T-cell (primary cell): ENCODE results near the gene SLC30A7. TPM values are rescaled to one million over a fixed set of nuclear protein-coding genes. Genes with fewer than 3 reads are reported as not detected.
"Not testable (repeated sequence)": the region's sequence is repeated elsewhere in the genome, so short reads cannot be mapped to it uniquely, and the experiment has no call there.

Source experiments
- ATAC-seq, 4 experiments: fragments of 200-7000 bp in 3 of 4; fragments of 150-1000 bp in 1 of 4; cut with Tn5 transposase; replicated peaks in 1 of 4; 1 replicate in 3 of 4; 2 replicates in 1 of 4; pipeline ENCODE4 v1.10.0; 2021; ENCODE audit warnings: moderate library complexity in 3 of 4, mild to moderate bottlenecking in 2 of 4, moderate number of reproducible peaks in 1 of 4
- CTCF ChIA-PET, 2 donors: fragments of 300-600 bp; sonication (Branson Sonifier 250); formaldehyde crosslinking; loops; one replicate each; lab custom pipeline; 2022; ENCODE audit warnings: antibody characterized with exemption in 2 of 2; lab: Charles Lee
- POLR2A ChIA-PET, 2 donors: fragments of 300-600 bp; sonication (Branson Sonifier 250); formaldehyde crosslinking; loops; one replicate each; lab custom pipeline; 2022; ENCODE audit warnings: antibody characterized with exemption in 2 of 2; lab: Charles Lee
- DNase-seq, 35 experiments: peaks; one replicate each; pipeline versions ENCODE4 v3.0.0 to v3.0.0-alpha.2; 2013 to 2023
- H3K27ac ChIP-seq: one replicate; pipeline ENCODE4 v1.5.1; 2013; ENCODE audit warnings: low read length
- H3K27me3 ChIP-seq, 2 experiments: replicated peaks in 1 of 2; 1 replicate in 1 of 2; 2 replicates in 1 of 2; pipeline versions ENCODE4 v1.6.1 to v1.7.0; 2013; ENCODE audit warnings: low read length in 1 of 2, mixed read lengths in 1 of 2; ENCODE audit not compliant: control insufficient read depth in 2 of 2, insufficient read depth in 2 of 2; ENCODE audit errors: extremely low read depth in 1 of 2
- H3K36me3 ChIP-seq, 2 donors: 1 replicate in 1 of 2; 2 replicates in 1 of 2; pipeline versions ENCODE4 v1.6.1 to v1.7.0; 2013; ENCODE audit warnings: low read length in 1 of 2; ENCODE audit not compliant: control insufficient read depth in 2 of 2, insufficient read depth in 1 of 2; ENCODE audit errors: extremely low read depth in 1 of 2
- H3K4me1 ChIP-seq, 2 experiments: 1 replicate in 1 of 2; 2 replicates in 1 of 2; pipeline versions ENCODE4 v1.6.1 to v1.7.0; 2013; ENCODE audit warnings: low read length in 2 of 2, mixed read lengths in 1 of 2; ENCODE audit not compliant: insufficient read depth in 2 of 2, control insufficient read depth in 1 of 2; ENCODE audit errors: extremely low read depth in 1 of 2
- H3K4me3 ChIP-seq, 2 donors: 1 replicate in 1 of 2; 2 replicates in 1 of 2; pipeline versions ENCODE4 v1.5.1 to v1.7.0; 2013; ENCODE audit warnings: mild to moderate bottlenecking in 2 of 2, low read length in 1 of 2, moderate library complexity in 1 of 2; ENCODE audit not compliant: control insufficient read depth in 1 of 2; ENCODE audit errors: extremely low read depth in 1 of 2
- H3K9me3 ChIP-seq: 2 replicates; pipeline ENCODE4 v1.7.0; 2013
- H3K27ac Mint-ChIP-seq, 2 donors: one replicate each; pipeline ENCODE4 v1.8.0; 2020 to 2021; ENCODE audit warnings: mild to moderate bottlenecking in 2 of 2, mixed read lengths in 2 of 2
- H3K27me3 Mint-ChIP-seq, 2 donors: one replicate each; pipeline ENCODE4 v1.8.0; 2021 to 2022; ENCODE audit warnings: mixed read lengths in 2 of 2
- H3K36me3 Mint-ChIP-seq: one replicate; pipeline ENCODE4 v1.8.0; 2021; ENCODE audit warnings: mixed read lengths
- H3K4me1 Mint-ChIP-seq, 3 donors: one replicate each; pipeline ENCODE4 v1.8.0; 2020 to 2022; ENCODE audit warnings: mixed read lengths in 3 of 3, mild to moderate bottlenecking in 1 of 3
- H3K4me3 Mint-ChIP-seq, 3 donors: one replicate each; pipeline ENCODE4 v1.8.0; 2020 to 2022; ENCODE audit warnings: mild to moderate bottlenecking in 3 of 3, mixed read lengths in 3 of 3, moderate library complexity in 3 of 3
- H3K9me3 Mint-ChIP-seq, 3 donors: one replicate each; pipeline ENCODE4 v1.8.0; 2020 to 2022; ENCODE audit warnings: mixed read lengths in 3 of 3
- WGBS: methylation state at CpG from one replicate; pipeline ENCODE4 v1.1.5; 2013; ENCODE audit warnings: missing lambda C conversion rate; ENCODE audit not compliant: insufficient coverage; 5-methylcytosine and 5-hydroxymethylcytosine counted together
- total RNA-seq, 35 experiments: library from RNA in 6 of 35; stranded (reverse) in 6 of 35; fragments of 120-200 nt in 1 of 35; gene quantifications; one replicate each; pipeline versions ENCODE4 v1.2.1 to v1.2.4 and lab custom pipeline; 2013 to 2026

The SLC30A7 gene
- total RNA-seq, 5 donors from 2014 or later (not counting 1 experiment from before 2014, with no cell fraction given): 28.8 to 44.1 (median 36.9) TPM

DNA sequence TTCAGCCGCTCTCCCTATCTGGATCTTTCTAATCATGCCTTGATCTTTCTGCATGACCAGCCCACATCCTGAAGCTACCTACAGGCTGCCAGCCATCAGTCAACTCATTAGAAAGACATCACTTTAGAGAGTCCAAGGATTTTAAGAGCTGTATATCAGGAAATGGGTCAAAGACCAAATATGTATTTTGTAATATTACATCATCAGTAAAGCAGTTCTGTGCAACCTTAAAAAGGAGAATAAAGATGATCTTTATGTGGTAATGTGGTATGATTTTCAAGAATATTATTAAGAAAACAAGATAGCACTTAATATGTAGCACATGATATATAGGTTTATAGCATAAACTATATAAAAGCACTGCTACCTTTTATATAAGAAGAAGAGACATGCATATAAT lies 47.6 kb downstream of the SLC30A7 start:
- H3K36me3 Mint-ChIP-seq: peaks cover 86% of the 10 kb centered on the region
- WGBS: no CpG with 5 or more reads among the region's 1 CpG
- ChIA-PET CTCF (no interaction called here), POLR2A (interaction anchor here (0.6 to 1.0 kb wide), 3 partner anchors 37 to 656 kb away, joined by 3 to 4 read pairs (median 3); no protein-coding TSS in a partner anchor)
- H3K9me3 ChIP-seq: no peaks in the 10 kb centered on the region
- H3K27me3 ChIP-seq: no peaks in the 10 kb centered on the region
- peaks cover 0 to under 1% of the 10 kb centered on the region in 2 donors for H3K36me3 ChIP-seq
- peaks cover 13 to 54% (median 21%) of the 10 kb centered on the region in 3 donors for H3K9me3 Mint-ChIP-seq
- ATAC-seq: peak in 1 of 4 experiments; percentile 19
- H3K27ac Mint-ChIP-seq: peak overlapping the region; percentile 94 to 96
- no peak overlapping the region for H3K4me3 ChIP-seq
- peak overlapping the region in 1 of 3 donors; percentile 61 for H3K4me3 Mint-ChIP-seq
- H3K27me3 Mint-ChIP-seq: no peaks in the 10 kb centered on the region
- peaks cover 64 to 73% (median 70%) of the 10 kb centered on the region in 3 donors for H3K4me1 Mint-ChIP-seq
- peaks cover 13 to 15% of the 10 kb centered on the region in 2 experiments for H3K4me1 ChIP-seq
- H3K27ac ChIP-seq: peak overlapping the region; percentile 13
- no peak for DNase-seq

DNA sequence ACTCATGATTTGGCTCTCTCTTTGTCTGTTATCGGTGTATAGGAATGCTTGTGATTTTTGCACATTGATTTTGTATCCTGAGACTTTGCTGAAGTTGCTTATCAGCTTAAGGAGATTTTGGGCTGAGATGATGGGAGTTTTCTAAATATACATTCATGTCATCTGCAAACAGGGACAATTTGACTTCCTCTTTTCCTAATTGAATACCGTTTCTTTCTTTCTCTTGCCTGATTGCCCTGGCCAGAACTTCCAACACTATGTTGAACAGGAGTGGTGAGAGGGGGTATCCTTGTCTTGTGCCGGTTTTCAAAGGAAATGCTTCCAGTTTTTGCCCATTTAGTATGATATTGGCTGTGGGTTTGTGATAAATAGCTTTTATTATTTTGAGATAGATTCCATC lies 50.2 kb downstream of the SLC30A7 start:
- H3K4me3 Mint-ChIP-seq, POLR2A ChIA-PET, CTCF ChIA-PET, H3K36me3 ChIP-seq, DNase-seq, H3K9me3 ChIP-seq, H3K27me3 ChIP-seq, ATAC-seq, H3K27me3 Mint-ChIP-seq, H3K27ac ChIP-seq, H3K4me3 ChIP-seq: not testable (repeated sequence)
- 100% methylated on average over 1 of the region's 3 CpGs for WGBS
- peaks cover 25 to 35% of the 10 kb centered on the region in 2 experiments for H3K4me1 ChIP-seq
- Mint-ChIP-seq H3K9me3 (peaks cover 22 to 65% (median 28%) of the 10 kb centered on the region in 3 donors), H3K27ac (peak overlapping the region; percentile 22 to 85), H3K36me3 (peaks cover 88% of the 10 kb centered on the region), H3K4me1 (peaks cover 78 to 84% (median 80%) of the 10 kb centered on the region in 3 donors)

DNA sequence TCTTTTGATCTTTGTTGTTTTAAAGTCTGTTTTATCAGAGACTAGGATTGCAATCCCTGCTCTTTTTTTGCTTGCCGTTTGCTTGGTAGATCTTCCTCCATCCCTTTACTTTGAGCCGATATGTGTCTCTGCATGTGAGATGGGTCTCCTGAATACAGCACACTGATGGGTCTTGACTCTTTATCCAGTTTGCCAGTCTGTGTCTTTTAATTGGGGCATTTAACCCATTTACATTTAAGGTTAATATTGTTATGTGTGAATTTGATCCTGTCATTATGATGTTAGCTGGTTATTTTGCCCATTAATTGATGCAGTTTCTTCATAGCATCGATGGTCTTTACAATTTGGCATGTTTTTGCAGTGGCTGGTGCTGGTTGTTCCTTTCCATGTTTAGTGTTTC lies 51.9 kb downstream of the SLC30A7 start:
- H3K4me1 ChIP-seq: peaks cover 17 to 31% of the 10 kb centered on the region in 2 experiments
- peaks cover 26 to 72% (median 42%) of the 10 kb centered on the region in 3 donors for H3K9me3 Mint-ChIP-seq
- H3K9me3 ChIP-seq: peaks cover 11% of the 10 kb centered on the region
- peaks cover 71 to 82% (median 75%) of the 10 kb centered on the region in 3 donors for H3K4me1 Mint-ChIP-seq
- H3K4me3 ChIP-seq, H3K27ac ChIP-seq, H3K27me3 ChIP-seq, CTCF ChIA-PET, DNase-seq, POLR2A ChIA-PET, H3K27me3 Mint-ChIP-seq, ATAC-seq: not testable (repeated sequence)
- H3K4me3 Mint-ChIP-seq: peak overlapping the region in 1 of 3 donors; percentile 82
- peaks cover 88% of the 10 kb centered on the region for H3K36me3 Mint-ChIP-seq
- peak overlapping the region; percentile 43 to 94 for H3K27ac Mint-ChIP-seq
- H3K36me3 ChIP-seq: peaks cover 10 to 14% of the 10 kb centered on the region in 2 donors
- WGBS: no CpG with 5 or more reads among the region's 3 CpGs

DNA sequence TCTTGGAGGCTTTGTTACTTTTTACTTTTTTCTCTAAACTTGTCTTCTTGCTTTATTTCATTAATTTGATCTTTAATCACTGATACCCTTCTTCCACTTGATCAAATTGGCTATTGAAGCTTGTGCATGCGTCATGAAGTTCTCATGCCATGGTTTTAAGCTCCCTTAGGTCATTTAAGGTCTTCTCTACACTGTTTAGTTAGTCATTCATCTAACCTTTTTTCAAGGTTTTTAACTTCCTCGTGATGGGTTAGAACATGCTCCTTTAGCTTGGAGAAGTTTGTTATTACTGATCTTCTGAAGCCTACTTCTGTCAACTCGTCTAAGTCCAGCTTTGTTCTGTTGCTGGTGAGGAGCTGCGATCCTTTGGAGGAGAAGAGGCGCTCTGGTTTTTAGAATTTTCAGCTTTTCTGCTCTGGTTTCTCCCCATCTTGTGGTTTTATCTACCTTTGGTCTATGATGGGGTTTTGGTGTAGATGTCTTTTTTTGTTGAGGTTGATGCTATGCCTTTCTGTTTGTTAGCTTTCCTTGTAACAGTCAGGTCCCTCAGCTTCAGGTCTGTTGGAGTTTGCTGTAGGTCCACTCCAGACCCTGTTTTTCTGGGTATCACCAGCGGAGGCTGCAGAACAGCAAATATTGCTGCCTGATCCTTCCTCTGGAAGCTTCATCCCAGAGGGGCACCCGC lies 53.0 kb downstream of the SLC30A7 start:
- ATAC-seq: peak in 1 of 4 experiments; percentile 31
- peaks cover 72 to 82% (median 74%) of the 10 kb centered on the region in 3 donors for H3K4me1 Mint-ChIP-seq

DNA sequence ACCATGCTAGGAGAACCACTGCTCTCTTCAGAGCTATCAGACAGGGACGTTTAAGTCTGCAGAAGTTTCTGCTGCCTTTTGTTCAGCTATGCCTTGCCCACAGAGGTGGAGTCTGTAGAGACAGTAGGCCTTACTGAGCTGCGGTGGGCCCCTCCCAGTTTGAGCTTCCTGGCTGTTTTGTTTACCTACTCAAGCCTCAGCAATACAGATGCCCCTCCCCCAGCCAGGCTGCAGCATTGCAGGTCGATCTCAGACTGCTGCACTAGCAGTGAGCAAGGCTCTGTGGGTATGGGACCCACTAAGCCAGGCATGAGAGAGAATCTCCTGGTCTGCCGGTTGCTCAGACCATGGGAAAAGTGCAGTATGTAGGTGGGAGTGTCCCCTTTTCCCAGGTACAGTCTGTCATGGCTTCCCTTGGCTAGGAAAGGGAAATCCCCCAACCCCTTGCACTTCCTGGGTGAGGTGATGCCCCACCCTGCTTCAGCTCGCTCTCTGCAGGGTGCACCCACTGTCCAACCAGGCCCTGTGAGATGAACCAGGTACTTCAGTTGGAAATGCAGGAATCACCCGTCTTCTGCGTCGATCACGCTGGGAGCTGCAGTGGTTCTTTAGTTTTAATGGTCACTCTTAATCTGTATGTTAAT lies 53.7 kb downstream of the SLC30A7 start:
- not testable (repeated sequence) for H3K27me3 Mint-ChIP-seq, H3K4me3 ChIP-seq, H3K27me3 ChIP-seq
- CTCF ChIA-PET: interaction anchor here in 1 of 2 donors (1.1 to 1.5 kb wide), 3 partner anchors 22 to 360 kb away, joined by 4 to 6 read pairs (median 6); no protein-coding TSS in a partner anchor
- peak overlapping the region; percentile 94 to 97 for H3K27ac Mint-ChIP-seq
- ATAC-seq (peak; percentile 96 to 98 (median 96)), DNase-seq (peak; percentile 61 to 93 (median 86))
- Histone ChIP-seq H3K4me1 (peaks cover 13 to 25% of the 10 kb centered on the region in 2 experiments), H3K9me3 (peaks cover 11% of the 10 kb centered on the region), H3K36me3 (peaks cover 10 to 14% of the 10 kb centered on the region in 2 donors), H3K27ac (peak overlapping the region; percentile 69)
- H3K4me3 Mint-ChIP-seq: peak overlapping the region; percentile 51 to 82 (median 54)
- H3K9me3 Mint-ChIP-seq: peaks cover 26 to 67% (median 45%) of the 10 kb centered on the region in 3 donors
- H3K4me1 Mint-ChIP-seq: peaks cover 74 to 85% (median 80%) of the 10 kb centered on the region in 3 donors
- 0% methylated on average over 2 of the region's 9 CpGs for WGBS
- POLR2A ChIA-PET: interaction anchor here (0.6 kb wide), 3 partner anchors 8 to 310 kb away, joined by 3 to 5 read pairs (median 3); no protein-coding TSS in a partner anchor
- H3K36me3 Mint-ChIP-seq: peaks cover 88% of the 10 kb centered on the region

More for the DNA sequence above, 53.0 kb downstream of the SLC30A7 start:
- Histone ChIP-seq H3K36me3 (peaks cover 10 to 14% of the 10 kb centered on the region in 2 donors), H3K4me3 (peak overlapping the region in 1 of 2 donors; percentile 15), H3K4me1 (peaks cover 13 to 25% of the 10 kb centered on the region in 2 experiments), H3K27ac (peak overlapping the region; percentile 69), H3K9me3 (peaks cover 11% of the 10 kb centered on the region)
- H3K4me3 Mint-ChIP-seq: peak overlapping the region; percentile 51 to 82 (median 54)
- CTCF ChIA-PET: interaction anchor here in 1 of 2 donors (0.7 to 1.5 kb wide), 4 partner anchors 22 to 361 kb away, joined by 3 to 6 read pairs (median 5); no protein-coding TSS in a partner anchor
- peaks cover 88% of the 10 kb centered on the region for H3K36me3 Mint-ChIP-seq
- H3K9me3 Mint-ChIP-seq: peaks cover 26 to 69% (median 45%) of the 10 kb centered on the region in 3 donors
- WGBS: 43% methylated on average over 5 of the region's 7 CpGs
- not testable (repeated sequence) for H3K27me3 Mint-ChIP-seq, H3K27me3 ChIP-seq
- H3K27ac Mint-ChIP-seq: peak overlapping the region; percentile 94 to 97
- DNase-seq: peak in 1 of 35 experiments; percentile 9
- POLR2A ChIA-PET: interaction anchor here in 1 of 2 donors (0.6 to 1.1 kb wide), 2 partner anchors 311 to 360 kb away, joined by 3 to 5 read pairs; no protein-coding TSS in a partner anchor

DNA sequence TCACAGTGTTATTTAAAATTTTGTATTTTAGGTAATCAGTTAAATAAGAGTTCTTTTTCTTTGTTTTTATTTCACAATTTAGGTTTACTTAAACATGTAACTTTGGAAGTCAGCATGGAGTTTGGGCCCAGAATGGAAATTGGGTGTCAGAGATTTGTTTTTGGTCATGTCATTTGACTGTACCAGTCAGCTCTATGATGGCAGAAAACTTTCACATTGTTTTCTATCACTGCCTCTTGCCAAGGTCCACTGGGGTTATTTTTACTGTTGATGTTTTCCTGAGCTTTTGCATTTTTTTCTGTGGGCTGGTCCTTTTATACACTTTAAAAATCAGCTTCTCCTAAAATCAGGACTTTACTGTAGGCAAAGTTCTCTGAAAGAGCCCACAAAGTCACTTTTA lies 54.4 kb downstream of the SLC30A7 start:
- Histone ChIP-seq H3K9me3 (peaks cover 11% of the 10 kb centered on the region), H3K4me1 (peaks cover 13 to 25% of the 10 kb centered on the region in 2 experiments), H3K27ac (peak overlapping the region; percentile 22), H3K4me3 (no peak overlapping the region), H3K27me3 (no peaks in the 10 kb centered on the region), H3K36me3 (peaks cover 10 to 14% of the 10 kb centered on the region in 2 donors)
- Mint-ChIP-seq H3K4me3 (peak overlapping the region in 1 of 3 donors; percentile 82), H3K4me1 (peaks cover 67 to 84% (median 80%) of the 10 kb centered on the region in 3 donors), H3K9me3 (peaks cover 26 to 60% (median 45%) of the 10 kb centered on the region in 3 donors), H3K36me3 (peaks cover 81% of the 10 kb centered on the region), H3K27ac (peak overlapping the region; percentile 94 to 97), H3K27me3 (no peaks in the 10 kb centered on the region)
- POLR2A ChIA-PET: interaction anchor here in 1 of 2 donors (0.6 kb wide), 1 partner anchor 18 kb away, joined by 3 read pairs; no protein-coding TSS in a partner anchor
- DNase-seq (no peak), ATAC-seq (no peak)
- CTCF ChIA-PET: interaction anchor here in 1 of 2 donors (1.5 kb wide), 1 partner anchor 162 kb away, joined by 6 read pairs; no protein-coding TSS in a partner anchor
